ENCODE results near the gene UTP18. TPM values are rescaled to one million over a fixed set of nuclear protein-coding genes. Genes with fewer than 3 reads are reported as not detected.

Gene UTP18
- total RNA-seq, 4 donors from 2014 or later = 14.4 to 25.8 (median 20.6) TPM

DNA sequence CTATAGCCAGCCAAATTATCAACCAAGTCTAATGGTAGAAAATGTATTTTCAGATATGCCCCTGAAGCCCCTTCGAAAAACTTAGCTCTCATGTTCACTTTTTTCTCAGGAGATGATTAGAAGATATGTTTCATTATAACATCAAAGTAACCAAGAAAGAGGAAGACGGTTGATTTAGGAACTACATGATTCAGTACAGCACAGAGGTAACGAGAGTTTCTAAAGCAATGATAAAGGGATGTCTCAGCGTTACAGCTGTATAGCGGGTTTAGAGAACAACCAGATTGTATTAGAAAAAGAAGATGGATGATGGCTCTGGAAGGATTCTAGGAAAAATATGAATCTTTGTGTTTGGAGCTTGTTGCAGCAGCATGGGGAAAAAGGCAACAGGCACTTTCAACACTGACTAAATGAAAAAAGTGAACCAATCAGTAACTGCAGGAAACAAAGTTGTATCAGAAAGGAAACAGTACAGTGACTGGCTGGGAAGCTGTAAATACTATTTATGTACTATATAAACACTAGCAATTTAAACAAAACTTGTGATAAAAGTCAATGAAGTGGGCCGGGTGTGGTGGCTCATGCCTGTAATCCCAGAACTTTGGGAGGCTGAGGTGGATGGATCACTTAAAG, 22.0 kb upstream of the UTP18 start:
- no peak overlapping the region for H3K27ac ChIP-seq
- no peaks in the 10 kb centered on the region for H3K4me1 ChIP-seq
- DNase-seq = no peak
- H3K36me3 ChIP-seq = no peaks in the 10 kb centered on the region
- no peak overlapping the region for H3K4me3 ChIP-seq
- H3K27me3 ChIP-seq = no peaks in the 10 kb centered on the region
- TF ChIP-seq POLR2A (IDR thresholded peaks at IDR 0.05) = no peak
- TF ChIP-seq, protein P1, sequence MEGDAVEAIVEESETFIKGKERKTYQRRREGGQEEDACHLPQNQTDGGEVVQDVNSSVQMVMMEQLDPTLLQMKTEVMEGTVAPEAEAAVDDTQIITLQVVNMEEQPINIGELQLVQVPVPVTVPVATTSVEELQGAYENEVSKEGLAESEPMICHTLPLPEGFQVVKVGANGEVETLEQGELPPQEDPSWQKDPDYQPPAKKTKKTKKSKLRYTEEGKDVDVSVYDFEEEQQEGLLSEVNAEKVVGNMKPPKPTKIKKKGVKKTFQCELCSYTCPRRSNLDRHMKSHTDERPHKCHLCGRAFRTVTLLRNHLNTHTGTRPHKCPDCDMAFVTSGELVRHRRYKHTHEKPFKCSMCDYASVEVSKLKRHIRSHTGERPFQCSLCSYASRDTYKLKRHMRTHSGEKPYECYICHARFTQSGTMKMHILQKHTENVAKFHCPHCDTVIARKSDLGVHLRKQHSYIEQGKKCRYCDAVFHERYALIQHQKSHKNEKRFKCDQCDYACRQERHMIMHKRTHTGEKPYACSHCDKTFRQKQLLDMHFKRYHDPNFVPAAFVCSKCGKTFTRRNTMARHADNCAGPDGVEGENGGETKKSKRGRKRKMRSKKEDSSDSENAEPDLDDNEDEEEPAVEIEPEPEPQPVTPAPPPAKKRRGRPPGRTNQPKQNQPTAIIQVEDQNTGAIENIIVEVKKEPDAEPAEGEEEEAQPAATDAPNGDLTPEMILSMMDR (IDR thresholded peaks at IDR 0.05) = no peak
- H3K9me3 ChIP-seq = no peaks in the 10 kb centered on the region

DNA sequence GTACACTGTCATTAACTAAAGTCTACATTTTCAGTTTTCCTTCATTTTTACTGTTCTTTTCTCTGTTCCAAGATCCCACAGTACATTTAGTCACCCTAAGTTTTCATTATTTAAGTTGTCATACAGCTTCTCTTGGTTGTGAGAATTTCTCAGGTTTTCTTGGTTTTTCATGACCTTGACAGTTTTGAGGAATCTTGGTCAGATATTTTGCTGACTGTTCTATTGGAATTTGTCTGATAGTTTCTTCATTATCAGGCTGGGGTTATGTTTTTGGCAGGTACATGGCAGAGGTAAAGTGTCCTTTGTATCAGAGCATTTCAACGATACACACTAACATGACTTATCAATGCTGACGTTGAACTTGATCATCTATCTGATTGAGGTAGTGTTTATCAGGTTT, 20.1 kb upstream of the UTP18 start:
- H3K4me1 ChIP-seq = no peaks in the 10 kb centered on the region
- no peak for DNase-seq

DNA sequence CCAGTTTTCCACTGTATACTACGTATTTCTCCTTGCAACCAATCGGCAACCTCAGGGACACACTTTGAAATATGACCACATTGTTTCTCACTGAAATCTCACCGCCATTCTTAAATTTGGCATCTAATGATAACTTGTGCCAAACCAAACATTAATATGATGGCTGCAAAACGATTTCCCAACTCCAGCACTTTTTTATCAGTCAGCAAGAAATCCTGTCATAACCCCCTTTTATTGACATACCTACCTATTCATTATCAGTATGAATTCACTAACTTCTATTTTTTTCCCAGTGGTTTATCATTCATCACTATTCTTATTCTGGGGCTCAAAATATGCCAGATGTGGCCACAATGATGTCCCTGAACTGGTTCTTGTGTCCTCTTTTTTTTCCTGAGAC, 16.3 kb upstream of the UTP18 start:
- no peak for TF ChIP-seq POLR2A (IDR thresholded peaks at IDR 0.05)
- TF ChIP-seq, protein P1 (IDR thresholded peaks at IDR 0.05) = no peak
- no peak for DNase-seq

More for the DNA sequence above, 20.1 kb upstream of the UTP18 start:
- no peak overlapping the region for H3K27ac ChIP-seq
- no peak overlapping the region for H3K4me3 ChIP-seq
- no peaks in the 10 kb centered on the region for H3K36me3 ChIP-seq
- no peaks in the 10 kb centered on the region for H3K9me3 ChIP-seq
- TF ChIP-seq, protein P1 (IDR thresholded peaks at IDR 0.05) = no peak
- no peak for TF ChIP-seq POLR2A (IDR thresholded peaks at IDR 0.05)
- no peaks in the 10 kb centered on the region for H3K27me3 ChIP-seq

DNA sequence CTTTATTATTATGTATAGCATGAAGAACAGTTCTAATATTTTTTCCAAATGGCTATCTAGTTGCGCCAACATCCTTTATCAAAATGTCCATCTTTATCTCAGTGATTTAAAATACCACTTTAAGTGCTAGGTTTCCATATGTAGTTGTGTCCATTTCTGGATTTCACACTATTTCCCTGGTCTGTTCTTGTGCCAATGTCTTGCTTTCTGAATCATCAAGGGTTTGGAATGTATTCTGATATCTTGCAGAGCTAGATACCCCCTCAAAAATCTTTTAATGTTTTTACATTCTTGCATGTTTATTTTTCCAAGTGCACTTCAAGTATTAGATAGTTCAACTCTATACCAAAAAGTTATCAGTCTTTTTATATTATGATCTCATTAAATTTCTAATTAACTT, 14.8 kb upstream of the UTP18 start:
- Histone ChIP-seq H3K36me3 (no peaks in the 10 kb centered on the region), H3K27ac (no peak overlapping the region), H3K4me3 (no peak overlapping the region), H3K27me3 (no peaks in the 10 kb centered on the region), H3K4me1 (no peaks in the 10 kb centered on the region), H3K9me3 (no peaks in the 10 kb centered on the region)
- no peak for DNase-seq
- TF ChIP-seq POLR2A (IDR thresholded peaks at IDR 0.05) = no peak
- TF ChIP-seq, protein P1 (IDR thresholded peaks at IDR 0.05) = no peak

More for the DNA sequence above, 16.3 kb upstream of the UTP18 start:
- Histone ChIP-seq H3K27me3 (no peaks in the 10 kb centered on the region), H3K9me3 (no peaks in the 10 kb centered on the region), H3K36me3 (no peaks in the 10 kb centered on the region), H3K4me1 (no peaks in the 10 kb centered on the region), H3K4me3 (no peak overlapping the region), H3K27ac (no peak overlapping the region)

DNA sequence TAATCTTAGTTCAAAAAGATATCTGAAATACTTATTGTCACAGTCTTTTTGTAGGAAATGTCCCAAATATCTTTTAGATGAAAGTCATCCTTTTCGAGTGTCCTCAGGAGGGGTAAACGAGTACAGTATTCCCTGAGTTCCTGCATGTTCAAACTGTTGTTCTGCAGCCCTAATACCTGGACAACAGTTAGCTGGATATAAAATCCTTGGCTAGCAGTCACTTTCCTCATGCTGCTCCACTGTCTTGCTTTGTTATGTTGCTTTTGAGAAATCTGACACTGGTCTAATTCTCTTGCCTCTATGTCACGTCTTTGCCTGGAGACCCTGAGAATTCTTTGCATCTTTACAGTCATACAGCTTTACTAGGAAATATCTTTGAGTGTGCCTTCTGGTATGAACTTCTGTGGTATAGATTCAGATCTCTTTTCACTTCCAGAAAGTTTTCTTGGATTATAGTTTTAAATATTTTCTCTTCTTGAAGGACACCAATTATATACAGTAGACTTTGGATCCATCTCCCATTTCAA, 10.0 kb upstream of the UTP18 start:
- no peak for TF ChIP-seq POLR2A (IDR thresholded peaks at IDR 0.05)
- TF ChIP-seq, protein P1 (IDR thresholded peaks at IDR 0.05) = no peak

More for the DNA sequence above, 10.0 kb upstream of the UTP18 start:
- no peak overlapping the region for H3K4me3 ChIP-seq
- no peaks in the 10 kb centered on the region for H3K36me3 ChIP-seq
- H3K27ac ChIP-seq = no peak overlapping the region
- no peak for DNase-seq
- no peaks in the 10 kb centered on the region for H3K27me3 ChIP-seq
- H3K4me1 ChIP-seq = peaks cover 0 to 6% (median 0%) of the 10 kb centered on the region in 4 donors
- no peaks in the 10 kb centered on the region for H3K9me3 ChIP-seq
